OCI-LY7 (cell line): ENCODE data around the gene AGPAT3.

ENCODE experiments used
- CTCF ChIP-seq: fragments of 200-600 bp; sonication (generic); conservative IDR thresholded peaks from 2 replicates; pipeline ENCODE4 v1.5.1; 2014; ENCODE audit warnings: mild to moderate bottlenecking, antibody characterized with exemption, low read length, moderate library complexity, mixed read lengths
- EZH2phosphoT487 ChIP-seq: fragments of 200-600 bp; sonication (generic); IDR thresholded peaks from 2 replicates; pipeline ENCODE4 v1.6.1; 2018; ENCODE audit warnings: low read depth, borderline replicate concordance, mild to moderate bottlenecking, mixed run types, antibody characterized with exemption, low read length, moderate library complexity, mixed read lengths

GRCh38 chr21:43829161-43829560 is 35.9 kb upstream of the AGPAT3 start:
- TF ChIP-seq CTCF (no peak), EZH2phosphoT487 (no peak)
